Measurements from ENCODE around the gene GARRE1. TPM values are rescaled to one million over a fixed set of nuclear protein-coding genes. Genes with fewer than 3 reads are reported as not detected.

The GARRE1 gene
- total RNA-seq, 6 experiments from 2014 or later, result 8.1 to 19.4 (median 9.5) TPM

DNA sequence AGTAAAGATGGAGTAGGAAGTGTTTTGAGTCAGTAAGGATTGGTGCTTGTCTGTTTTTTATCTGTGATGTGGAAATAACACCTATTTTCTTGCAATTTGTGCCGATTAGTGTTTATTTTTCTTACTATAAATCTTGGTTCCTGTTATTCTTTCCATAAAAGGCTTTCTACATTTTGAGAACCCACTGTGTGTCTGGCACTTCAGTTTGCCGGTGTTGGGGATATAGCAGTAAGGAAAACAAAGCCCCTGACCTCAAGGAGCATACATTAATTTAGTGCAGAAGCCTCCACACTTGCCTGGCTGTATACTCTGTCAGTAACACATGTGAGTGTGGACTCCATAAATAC lies 35.6 kb upstream of the GARRE1 start:
- H3K4me1 ChIP-seq, result no peaks in the 10 kb centered on the region
- intact Hi-C loops (cut with DNase I), result no loop called here
- no peaks in the 10 kb centered on the region for H3K9me3 ChIP-seq
- H3K36me3 ChIP-seq, result peaks cover 5 to 57% (median 18%) of the 10 kb centered on the region in 4 donors
- no peak for TF ChIP-seq POLR2A (IDR thresholded peaks at IDR 0.05)
- TF ChIP-seq, protein P1, sequence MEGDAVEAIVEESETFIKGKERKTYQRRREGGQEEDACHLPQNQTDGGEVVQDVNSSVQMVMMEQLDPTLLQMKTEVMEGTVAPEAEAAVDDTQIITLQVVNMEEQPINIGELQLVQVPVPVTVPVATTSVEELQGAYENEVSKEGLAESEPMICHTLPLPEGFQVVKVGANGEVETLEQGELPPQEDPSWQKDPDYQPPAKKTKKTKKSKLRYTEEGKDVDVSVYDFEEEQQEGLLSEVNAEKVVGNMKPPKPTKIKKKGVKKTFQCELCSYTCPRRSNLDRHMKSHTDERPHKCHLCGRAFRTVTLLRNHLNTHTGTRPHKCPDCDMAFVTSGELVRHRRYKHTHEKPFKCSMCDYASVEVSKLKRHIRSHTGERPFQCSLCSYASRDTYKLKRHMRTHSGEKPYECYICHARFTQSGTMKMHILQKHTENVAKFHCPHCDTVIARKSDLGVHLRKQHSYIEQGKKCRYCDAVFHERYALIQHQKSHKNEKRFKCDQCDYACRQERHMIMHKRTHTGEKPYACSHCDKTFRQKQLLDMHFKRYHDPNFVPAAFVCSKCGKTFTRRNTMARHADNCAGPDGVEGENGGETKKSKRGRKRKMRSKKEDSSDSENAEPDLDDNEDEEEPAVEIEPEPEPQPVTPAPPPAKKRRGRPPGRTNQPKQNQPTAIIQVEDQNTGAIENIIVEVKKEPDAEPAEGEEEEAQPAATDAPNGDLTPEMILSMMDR (IDR thresholded peaks at IDR 0.05), result no peak
- 41% methylated on average over 2 of the region's 2 CpGs for WGBS (ENCODE audit: insufficient coverage, low coverage, low lambda C conversion rate, missing lambda C conversion rate)
- ATAC-seq, result no peak
- no peak for DNase-seq
- H3K27ac ChIP-seq, result no peak overlapping the region
- H3K4me3 ChIP-seq, result no peak overlapping the region
- H3K27me3 ChIP-seq, result no peaks in the 10 kb centered on the region

DNA sequence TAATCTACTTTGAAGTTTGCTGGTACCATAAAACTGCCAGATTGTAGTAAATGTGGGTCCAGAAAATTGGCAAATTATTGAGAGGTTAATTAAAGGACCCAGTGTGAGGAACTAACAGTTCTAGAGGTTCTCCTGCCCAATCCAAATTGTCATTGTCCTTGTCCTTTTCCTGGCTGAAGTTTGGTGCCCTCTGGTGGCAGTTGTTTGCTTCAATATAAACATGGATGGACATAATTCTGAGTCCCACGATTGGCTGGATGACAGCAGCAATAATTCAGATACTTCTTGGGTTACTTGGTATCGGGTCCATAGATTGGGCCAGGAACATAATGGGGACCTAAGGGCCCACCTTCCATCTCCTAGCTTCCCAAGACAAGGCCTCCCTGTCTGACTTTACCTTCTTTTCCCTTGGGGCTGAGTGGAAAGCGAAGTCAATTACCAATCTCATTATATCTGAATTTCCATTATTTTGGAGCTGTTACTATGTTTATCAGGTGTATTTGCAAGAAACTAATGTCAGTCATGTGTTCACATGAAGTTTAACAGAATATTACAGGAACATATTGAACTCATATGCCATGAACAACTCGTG lies 33.8 kb upstream of the GARRE1 start:
- Histone ChIP-seq H3K27me3 (no peaks in the 10 kb centered on the region), H3K9me3 (no peaks in the 10 kb centered on the region), H3K4me3 (no peak overlapping the region), H3K36me3 (peaks cover 5 to 67% (median 20%) of the 10 kb centered on the region in 4 donors), H3K27ac (no peak overlapping the region), H3K4me1 (no peaks in the 10 kb centered on the region)
- DNase-seq, result peak in 2 of 3 donors; percentile 41 to 59
- ATAC-seq, result peak; percentile 70 to 78 (median 75)
- no peak for TF ChIP-seq POLR2A (IDR thresholded peaks at IDR 0.05)
- TF ChIP-seq, protein P1 (IDR thresholded peaks at IDR 0.05), result peak; percentile 55 to 78 (median 69)
- WGBS (ENCODE audit: insufficient coverage, low coverage, low lambda C conversion rate, missing lambda C conversion rate), result 56% methylated on average over 4 of the region's 4 CpGs
- intact Hi-C loops (cut with DNase I), result no loop called here

DNA sequence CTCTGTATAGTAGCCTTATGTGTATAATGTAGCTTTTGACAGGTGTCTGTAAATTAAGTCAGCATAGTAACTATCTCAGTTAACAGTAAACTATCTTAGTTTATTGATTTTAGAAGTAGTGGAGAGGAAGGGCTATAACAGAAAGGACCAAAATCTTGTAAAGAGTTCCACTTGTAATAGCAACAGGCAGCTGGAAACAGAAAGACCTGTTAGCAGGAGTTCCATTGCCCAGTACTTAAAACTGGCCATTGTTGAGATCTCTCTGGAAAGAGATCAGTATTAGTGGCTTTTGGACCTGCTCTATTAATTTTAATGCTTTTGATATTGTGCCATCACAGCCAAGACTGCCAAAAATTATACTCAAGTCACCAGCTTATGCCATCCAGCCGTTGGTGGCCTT lies 32.0 kb upstream of the GARRE1 start:
- no CpG with 5 or more reads among the region's 1 CpG for WGBS (ENCODE audit: insufficient coverage, low coverage, low lambda C conversion rate, missing lambda C conversion rate)
- no peak for ATAC-seq

DNA sequence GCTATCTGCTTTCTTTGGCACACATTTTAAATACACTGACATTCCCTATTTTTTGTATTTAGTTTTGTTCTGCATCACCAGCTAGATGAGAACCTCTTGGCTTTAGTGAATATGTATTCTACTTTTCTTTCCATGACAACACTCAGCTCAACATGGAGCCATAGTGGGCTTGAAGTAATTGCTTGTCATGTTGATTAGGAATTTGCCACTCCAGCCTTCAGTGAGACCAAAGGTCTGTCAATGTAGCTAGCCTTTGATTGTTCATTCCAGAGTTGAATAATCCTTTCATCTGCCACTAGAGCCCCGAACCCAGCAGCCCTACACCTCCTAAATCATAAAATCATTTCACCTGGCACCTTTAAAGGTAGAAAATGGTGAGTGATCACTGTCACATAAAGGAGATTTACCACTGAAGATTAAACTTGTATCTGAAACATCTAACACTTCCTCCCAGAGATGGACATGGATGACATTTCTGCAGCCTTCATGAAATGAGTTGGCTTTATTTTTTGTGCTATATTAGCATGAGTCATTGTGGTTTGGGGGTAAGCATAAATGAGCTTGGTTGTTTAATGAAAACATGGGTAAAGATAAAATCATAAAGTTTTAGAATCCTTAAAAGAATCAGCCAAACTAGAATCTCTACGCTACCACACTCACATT lies 29.2 kb upstream of the GARRE1 start:
- Histone ChIP-seq H3K27ac (no peak overlapping the region), H3K36me3 (peaks cover 9 to 80% (median 26%) of the 10 kb centered on the region in 4 donors), H3K27me3 (no peaks in the 10 kb centered on the region), H3K4me3 (no peak overlapping the region), H3K9me3 (no peaks in the 10 kb centered on the region), H3K4me1 (no peaks in the 10 kb centered on the region)
- TF ChIP-seq, protein P1 (IDR thresholded peaks at IDR 0.05), result no peak
- no peak for TF ChIP-seq POLR2A (IDR thresholded peaks at IDR 0.05)
- WGBS (ENCODE audit: insufficient coverage, low coverage, low lambda C conversion rate, missing lambda C conversion rate), result 79% methylated on average over 2 of the region's 2 CpGs
- intact Hi-C loops (cut with DNase I), result no loop called here
- DNase-seq (no peak), ATAC-seq (no peak)

More for the DNA sequence above, 32.0 kb upstream of the GARRE1 start:
- TF ChIP-seq, protein P1 (IDR thresholded peaks at IDR 0.05), result no peak
- no peak for TF ChIP-seq POLR2A (IDR thresholded peaks at IDR 0.05)
- intact Hi-C loops (cut with DNase I), result no loop called here
- Histone ChIP-seq H3K36me3 (peaks cover 5 to 70% (median 19%) of the 10 kb centered on the region in 4 donors), H3K4me1 (no peaks in the 10 kb centered on the region), H3K9me3 (no peaks in the 10 kb centered on the region), H3K27ac (no peak overlapping the region), H3K27me3 (no peaks in the 10 kb centered on the region), H3K4me3 (no peak overlapping the region)
- no peak for DNase-seq

All from right lobe of liver (tissue), 6 donors.